ENCODE data around the gene ADAM22.

ADAM22 gene

GRCh38 chr7:88105231-88105630 is 171.2 kb downstream of the ADAM22 start:
- DNase-seq (ENCODE audit: low spot score), result no peak
- no peak overlapping the region for H3K27ac ChIP-seq
- no peak for TF ChIP-seq CTCF (IDR thresholded peaks at IDR 0.05)
- H3K4me3 ChIP-seq, result no peak overlapping the region

GRCh38 chr7:88106434-88106833 is 172.4 kb downstream of the ADAM22 start:
- TF ChIP-seq CTCF (IDR thresholded peaks at IDR 0.05), result no peak
- no peak overlapping the region for H3K27ac ChIP-seq
- no peak overlapping the region for H3K4me3 ChIP-seq
- DNase-seq (ENCODE audit: low spot score), result no peak

GRCh38 chr7:88109612-88110011 is 175.6 kb downstream of the ADAM22 start:
- no peak overlapping the region for H3K4me3 ChIP-seq
- no peak for DNase-seq (ENCODE audit: low spot score)
- TF ChIP-seq CTCF (IDR thresholded peaks at IDR 0.05), result no peak

GRCh38 chr7:88111140-88111743 is 177.2 kb downstream of the ADAM22 start:
- H3K27ac ChIP-seq, result no peak overlapping the region
- no peak for DNase-seq (ENCODE audit: low spot score)
- no peak overlapping the region for H3K4me3 ChIP-seq
- TF ChIP-seq CTCF (IDR thresholded peaks at IDR 0.05), result no peak

More at GRCh38 chr7:88109612-88110011, 175.6 kb downstream of the ADAM22 start:
- H3K27ac ChIP-seq, result no peak overlapping the region

- TF ChIP-seq CTCF (IDR thresholded peaks at IDR 0.05), result no peak
- no peak overlapping the region for H3K4me3 ChIP-seq
- DNase-seq (ENCODE audit: low spot score), result no peak
- no peak overlapping the region for H3K27ac ChIP-seq
These were observed 178.0 kb downstream of the ADAM22 start for GRCh38 chr7:88111954-88112471.

- TF ChIP-seq CTCF (IDR thresholded peaks at IDR 0.05), result no peak
- DNase-seq (ENCODE audit: low spot score), result no peak
- H3K27ac ChIP-seq, result no peak overlapping the region
- H3K4me3 ChIP-seq, result no peak overlapping the region
These were observed 181.3 kb downstream of the ADAM22 start for GRCh38 chr7:88115258-88115796.

- DNase-seq (ENCODE audit: low spot score), result no peak
- Histone ChIP-seq H3K27ac (no peak overlapping the region), H3K4me3 (no peak overlapping the region)
- TF ChIP-seq CTCF (IDR thresholded peaks at IDR 0.05), result no peak
These were observed 181.8 kb downstream of the ADAM22 start for GRCh38 chr7:88115816-88116215.
